Measurements from ENCODE around the gene TBXA2R. TPM values are rescaled to one million over a fixed set of nuclear protein-coding genes. Genes with fewer than 3 reads are reported as not detected.
A peak's percentile ranks its signal among the peaks of the same experiment; 100 is the strongest.

TBXA2R gene
- total RNA-seq, 1 donor from 2014 or later = 0.47 TPM

- Mint-ChIP-seq H3K4me3 (no peak overlapping the region), H3K36me3 (peaks cover 4% of the 10 kb centered on the region), H3K9me3 (no peaks in the 10 kb centered on the region), H3K27ac (no peak overlapping the region), H3K4me1 (peaks cover 6% of the 10 kb centered on the region), H3K27me3 (ENCODE audit: low read depth) (no peaks in the 10 kb centered on the region)
- no peak for DNase-seq (ENCODE audit: low spot score in 2 of 2, unreplicated experiment in 2 of 2)
- TF ChIP-seq CTCF (IDR thresholded peaks at IDR 0.05; ENCODE audit: unreplicated experiment) = no peak
These were observed 12.9 kb upstream of the TBXA2R start for GRCh38 chr19:3619631-3620012.

GRCh38 chr19:3618811-3619630, 12.3 kb upstream of the TBXA2R start:
- Mint-ChIP-seq H3K27me3 (ENCODE audit: low read depth) (no peaks in the 10 kb centered on the region), H3K27ac (no peak overlapping the region), H3K4me1 (no peaks in the 10 kb centered on the region), H3K4me3 (no peak overlapping the region), H3K9me3 (no peaks in the 10 kb centered on the region), H3K36me3 (peaks cover 4% of the 10 kb centered on the region)
- TF ChIP-seq CTCF (IDR thresholded peaks at IDR 0.05; ENCODE audit: unreplicated experiment) = peak; percentile 48
- no peak for DNase-seq (ENCODE audit: low spot score in 2 of 2, unreplicated experiment in 2 of 2)

- no peaks in the 10 kb centered on the region for H3K9me3 Mint-ChIP-seq
- peak; percentile 90 for TF ChIP-seq CTCF (IDR thresholded peaks at IDR 0.05; ENCODE audit: unreplicated experiment)
- no peak overlapping the region for H3K27ac Mint-ChIP-seq
- peaks cover 8% of the 10 kb centered on the region for H3K36me3 Mint-ChIP-seq
- no peaks in the 10 kb centered on the region for H3K27me3 Mint-ChIP-seq (ENCODE audit: low read depth)
- H3K4me3 Mint-ChIP-seq = no peak overlapping the region
- H3K4me1 Mint-ChIP-seq = no peaks in the 10 kb centered on the region
- DNase-seq (ENCODE audit: low spot score in 2 of 2, unreplicated experiment in 2 of 2) = peak in 1 of 2 experiments; percentile 63
These were observed 11.6 kb upstream of the TBXA2R start for GRCh38 chr19:3618144-3618810.

- no peaks in the 10 kb centered on the region for H3K9me3 Mint-ChIP-seq
- no peak for DNase-seq (ENCODE audit: low spot score in 2 of 2, unreplicated experiment in 2 of 2)
- H3K4me1 Mint-ChIP-seq = no peaks in the 10 kb centered on the region
- no peak overlapping the region for H3K27ac Mint-ChIP-seq
- peaks cover 5% of the 10 kb centered on the region for H3K36me3 Mint-ChIP-seq
- no peak overlapping the region for H3K4me3 Mint-ChIP-seq
- no peak for TF ChIP-seq CTCF (IDR thresholded peaks at IDR 0.05; ENCODE audit: unreplicated experiment)
- H3K27me3 Mint-ChIP-seq (ENCODE audit: low read depth) = no peaks in the 10 kb centered on the region
These were observed 10.8 kb upstream of the TBXA2R start for GRCh38 chr19:3617463-3617862.

GRCh38 chr19:3615524-3616135, 9.0 kb upstream of the TBXA2R start:
- H3K4me3 Mint-ChIP-seq = no peak overlapping the region
- H3K27ac Mint-ChIP-seq = no peak overlapping the region
- no peaks in the 10 kb centered on the region for H3K4me1 Mint-ChIP-seq
- no peaks in the 10 kb centered on the region for H3K9me3 Mint-ChIP-seq
- no peak for TF ChIP-seq CTCF (IDR thresholded peaks at IDR 0.05; ENCODE audit: unreplicated experiment)
- peaks cover 7% of the 10 kb centered on the region for H3K36me3 Mint-ChIP-seq
- H3K27me3 Mint-ChIP-seq (ENCODE audit: low read depth) = no peaks in the 10 kb centered on the region
- no peak for DNase-seq (ENCODE audit: low spot score in 2 of 2, unreplicated experiment in 2 of 2)

Data from mesothelial cell of epicardium (in vitro differentiated cells).